ENCODE results near the gene DGKB. TPM values are rescaled to one million over a fixed set of nuclear protein-coding genes. Genes with fewer than 3 reads are reported as not detected.

The DGKB gene
- total RNA-seq, 2 donors from 2014 or later = 0.44 to 0.63 TPM

DNA sequence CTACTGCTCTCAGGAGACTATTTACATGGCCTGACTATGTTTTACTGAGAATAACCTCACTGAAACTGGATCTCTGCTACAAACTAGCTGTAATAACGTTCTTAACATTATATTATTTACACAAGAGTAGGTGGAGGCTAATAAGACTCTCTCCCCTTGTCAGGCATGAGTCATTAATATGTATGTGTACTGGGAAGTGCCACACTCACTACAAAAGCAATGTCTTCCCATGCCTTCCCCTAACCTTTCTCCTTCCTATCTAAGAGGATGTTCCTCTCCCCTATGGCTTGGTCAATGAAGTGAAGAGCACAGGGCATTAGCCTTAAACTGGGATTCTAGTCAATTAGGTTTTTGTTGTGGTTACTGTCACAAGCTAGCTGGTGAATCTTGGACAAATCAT, 147.9 kb downstream of the DGKB start:
- H3K27me3 ChIP-seq = no peaks in the 10 kb centered on the region
- TF ChIP-seq, protein P1, sequence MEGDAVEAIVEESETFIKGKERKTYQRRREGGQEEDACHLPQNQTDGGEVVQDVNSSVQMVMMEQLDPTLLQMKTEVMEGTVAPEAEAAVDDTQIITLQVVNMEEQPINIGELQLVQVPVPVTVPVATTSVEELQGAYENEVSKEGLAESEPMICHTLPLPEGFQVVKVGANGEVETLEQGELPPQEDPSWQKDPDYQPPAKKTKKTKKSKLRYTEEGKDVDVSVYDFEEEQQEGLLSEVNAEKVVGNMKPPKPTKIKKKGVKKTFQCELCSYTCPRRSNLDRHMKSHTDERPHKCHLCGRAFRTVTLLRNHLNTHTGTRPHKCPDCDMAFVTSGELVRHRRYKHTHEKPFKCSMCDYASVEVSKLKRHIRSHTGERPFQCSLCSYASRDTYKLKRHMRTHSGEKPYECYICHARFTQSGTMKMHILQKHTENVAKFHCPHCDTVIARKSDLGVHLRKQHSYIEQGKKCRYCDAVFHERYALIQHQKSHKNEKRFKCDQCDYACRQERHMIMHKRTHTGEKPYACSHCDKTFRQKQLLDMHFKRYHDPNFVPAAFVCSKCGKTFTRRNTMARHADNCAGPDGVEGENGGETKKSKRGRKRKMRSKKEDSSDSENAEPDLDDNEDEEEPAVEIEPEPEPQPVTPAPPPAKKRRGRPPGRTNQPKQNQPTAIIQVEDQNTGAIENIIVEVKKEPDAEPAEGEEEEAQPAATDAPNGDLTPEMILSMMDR (IDR thresholded peaks at IDR 0.05) = no peak
- no peak for DNase-seq (ENCODE audit: low spot score)

DNA sequence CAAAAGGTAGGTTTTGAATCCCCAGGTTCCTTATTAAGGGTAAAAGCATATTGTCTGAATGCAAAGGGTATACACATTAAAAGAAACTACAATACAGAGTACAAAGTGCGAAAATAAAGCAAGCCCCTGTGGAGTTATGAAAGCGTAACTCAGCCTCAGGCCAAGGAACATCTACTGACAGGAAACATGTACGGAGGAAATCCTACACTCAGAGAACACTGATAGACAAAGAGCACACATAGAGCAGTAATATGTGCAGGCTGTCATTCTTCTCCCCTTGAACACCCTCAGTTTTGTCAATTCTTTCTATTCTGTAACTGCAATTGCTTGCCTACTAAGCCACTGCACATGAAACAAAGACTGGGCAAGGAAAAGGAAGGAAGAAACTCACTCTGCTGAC, 150.2 kb downstream of the DGKB start:
- TF ChIP-seq, protein P1 (IDR thresholded peaks at IDR 0.05) = no peak
- H3K9me3 ChIP-seq = no peaks in the 10 kb centered on the region
- DNase-seq (ENCODE audit: low spot score) = no peak

More for the DNA sequence above, 147.9 kb downstream of the DGKB start:
- no peak overlapping the region for H3K4me3 ChIP-seq
- H3K9me3 ChIP-seq = no peaks in the 10 kb centered on the region
- H3K4me1 ChIP-seq = no peaks in the 10 kb centered on the region
- no peaks in the 10 kb centered on the region for H3K36me3 ChIP-seq
- H3K27ac ChIP-seq = no peak overlapping the region

DNA sequence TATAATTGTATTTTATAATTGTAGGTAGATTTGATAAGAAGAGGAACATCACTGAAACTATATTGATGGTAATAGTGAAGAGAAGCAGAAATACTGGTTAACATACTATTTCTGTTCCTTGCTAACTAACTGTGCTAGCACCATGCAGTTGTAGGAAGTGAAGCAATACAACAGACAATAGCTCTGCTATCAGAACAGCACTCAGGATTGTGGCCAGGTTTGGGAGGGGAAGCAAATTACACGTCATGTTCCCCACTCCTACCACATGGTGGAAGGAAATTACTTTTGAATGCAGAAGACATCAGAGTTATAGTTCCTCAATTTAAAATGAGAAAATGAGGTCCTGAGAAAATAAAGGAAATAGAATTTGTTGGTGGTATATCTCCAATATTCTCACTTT, 151.1 kb downstream of the DGKB start:
- H3K9me3 ChIP-seq = no peaks in the 10 kb centered on the region
- H3K4me3 ChIP-seq = no peak overlapping the region
- TF ChIP-seq, protein P1 (IDR thresholded peaks at IDR 0.05) = no peak
- no peak overlapping the region for H3K27ac ChIP-seq
- H3K36me3 ChIP-seq = no peaks in the 10 kb centered on the region
- no peak for DNase-seq (ENCODE audit: low spot score)
- no peaks in the 10 kb centered on the region for H3K27me3 ChIP-seq
- no peaks in the 10 kb centered on the region for H3K4me1 ChIP-seq

More for the DNA sequence above, 150.2 kb downstream of the DGKB start:
- no peak overlapping the region for H3K27ac ChIP-seq
- no peaks in the 10 kb centered on the region for H3K4me1 ChIP-seq
- H3K4me3 ChIP-seq = no peak overlapping the region
- H3K36me3 ChIP-seq = no peaks in the 10 kb centered on the region
- H3K27me3 ChIP-seq = no peaks in the 10 kb centered on the region

DNA sequence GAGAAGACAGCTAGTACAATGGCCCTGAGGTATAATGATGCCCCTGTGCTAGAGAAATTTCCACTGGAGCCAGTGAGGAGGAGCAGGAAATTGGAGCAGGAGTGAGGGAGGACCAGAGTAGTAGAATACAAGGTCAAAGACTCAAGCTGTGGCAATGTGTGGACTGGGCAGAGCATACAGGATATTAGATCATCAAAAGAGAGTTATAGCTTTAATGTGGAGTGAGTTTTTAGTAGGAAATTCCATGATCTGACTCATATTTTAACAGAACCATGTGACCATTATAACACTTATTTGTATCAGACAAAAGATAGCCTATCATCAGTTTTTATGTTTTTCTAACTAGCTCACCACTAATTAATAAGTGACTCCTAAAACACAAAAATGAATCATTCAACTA, 154.1 kb downstream of the DGKB start:
- no peak overlapping the region for H3K4me3 ChIP-seq
- no peak for DNase-seq (ENCODE audit: low spot score)
- no peaks in the 10 kb centered on the region for H3K4me1 ChIP-seq
- H3K27me3 ChIP-seq = no peaks in the 10 kb centered on the region
- TF ChIP-seq, protein P1 (IDR thresholded peaks at IDR 0.05) = no peak
- H3K9me3 ChIP-seq = peaks cover 0 to 5% of the 10 kb centered on the region in 2 donors
- no peaks in the 10 kb centered on the region for H3K36me3 ChIP-seq
- no peak overlapping the region for H3K27ac ChIP-seq

DNA sequence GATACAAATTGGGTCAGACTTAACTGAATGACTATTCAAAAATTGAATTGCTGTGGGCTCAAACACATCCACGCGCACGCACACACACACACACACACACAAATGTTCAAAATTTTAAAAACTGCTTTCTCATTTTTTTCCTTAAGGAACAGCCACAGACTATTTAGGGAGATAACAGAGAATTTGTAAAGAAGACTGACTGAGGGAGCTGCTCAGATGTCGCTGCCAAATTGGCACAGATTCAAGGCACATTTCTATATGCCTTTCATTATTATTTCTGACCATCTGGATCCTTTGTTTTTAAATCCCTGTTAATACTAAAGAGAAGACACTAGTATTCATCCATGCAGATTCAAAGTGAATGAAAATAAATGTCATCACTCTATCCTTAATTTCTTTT, 154.8 kb downstream of the DGKB start:
- Histone ChIP-seq H3K4me1 (no peaks in the 10 kb centered on the region), H3K9me3 (peaks cover 0 to 13% of the 10 kb centered on the region in 2 donors), H3K4me3 (no peak overlapping the region), H3K27me3 (no peaks in the 10 kb centered on the region), H3K27ac (no peak overlapping the region), H3K36me3 (no peaks in the 10 kb centered on the region)
- no peak for DNase-seq (ENCODE audit: low spot score)
- TF ChIP-seq, protein P1 (IDR thresholded peaks at IDR 0.05) = no peak

DNA sequence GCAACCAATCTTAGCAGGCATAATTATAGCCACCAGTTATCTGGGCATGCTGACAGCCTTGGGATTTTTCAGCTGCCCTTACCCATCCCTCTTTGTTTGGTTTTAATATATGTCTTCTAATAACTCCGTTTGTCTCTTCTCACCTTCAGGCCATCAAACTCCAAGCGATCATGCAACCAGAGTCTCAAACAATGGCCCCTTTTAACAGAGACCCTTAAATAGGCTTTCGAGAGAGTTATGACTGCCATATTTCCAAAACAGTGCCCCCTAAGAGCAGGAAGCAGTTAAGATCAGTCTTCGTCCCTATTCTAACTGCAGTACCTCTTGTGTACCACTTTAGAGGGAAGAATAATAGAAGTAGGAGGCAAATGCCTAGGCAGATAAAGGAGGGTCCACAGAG, 157.5 kb downstream of the DGKB start:
- Histone ChIP-seq H3K27ac (no peak overlapping the region), H3K9me3 (peaks cover 0 to 17% of the 10 kb centered on the region in 2 donors), H3K4me3 (no peak overlapping the region), H3K4me1 (no peaks in the 10 kb centered on the region), H3K27me3 (no peaks in the 10 kb centered on the region), H3K36me3 (no peaks in the 10 kb centered on the region)
- TF ChIP-seq, protein P1 (IDR thresholded peaks at IDR 0.05) = no peak
- no peak for DNase-seq (ENCODE audit: low spot score)
